K562 (cell line): ENCODE measurements around the gene TNFRSF13B. TPM values are rescaled to one million over a fixed set of nuclear protein-coding genes. Genes with fewer than 3 reads are reported as not detected.

ENCODE experiments used
- ATAC-seq: fragments of 200-7000 bp; cut with Tn5 transposase; 3 replicates; pipeline ENCODE4 v1.9.1; 2020; ENCODE audit warnings: moderate library complexity
- BruUV-seq: library from RNA; stranded (reverse); fragments of 400-500 nt; replicated peaks from 2 replicates; lab custom pipeline; 2021; lab: Mats Ljungman, UMichigan
- CTCF ChIA-PET: fragments of 300-600 bp; formaldehyde crosslinking; extraction: SDS; loops from one replicate; lab custom pipeline; 2021; ENCODE audit warnings: low intra/inter-chr PET ratio; lab: Yijun Ruan, JAX
- POLR2A ChIA-PET: fragments of 300-600, 350-650 bp; sonication (Branson Sonifier 250); formaldehyde crosslinking; extraction: SDS; loops from one replicate; lab custom pipeline; 2021; ENCODE audit warnings: antibody characterized with exemption, inconsistent platforms; lab: Yijun Ruan, JAX
- DNase-seq, 4 experiments: peaks; one replicate each; pipeline versions ENCODE4 v3.0.0 to v3.0.0-alpha.2; 2011 to 2018; ENCODE audit warnings: low spot score in 3 of 4, mixed read lengths in 3 of 4; ENCODE audit errors: extremely low read depth in 1 of 4
- FAIRE-seq: peaks from 2 replicates; lab custom pipeline; 2011; peaks lifted over from hg19 to GRCh38; lab: Jason Lieb, UNC
- H2AFZ ChIP-seq: 2 replicates; pipeline ENCODE4 v1.6.0; 2011; ENCODE audit warnings: low read depth, low read length, control low read depth, inconsistent platforms
- H3K27ac ChIP-seq: fragments of 200-600 bp; 3 replicates; pipeline ENCODE4 v1.8.0; 2011; ENCODE audit warnings: low read depth, mild to moderate bottlenecking, control low read depth, inconsistent platforms, low read length, moderate library complexity, mixed read lengths; ENCODE audit errors: extremely low read depth
- H3K27me3 ChIP-seq, 2 experiments: fragments of 300-600 bp in 1 of 2; 2 replicates in 1 of 2; 3 replicates in 1 of 2; pipeline versions ENCODE4 v1.6.0 to v1.8.0; 2011; ENCODE audit warnings: inconsistent platforms in 2 of 2, low read length in 2 of 2, mild to moderate bottlenecking in 1 of 2, mixed read lengths in 1 of 2, moderate library complexity in 1 of 2; ENCODE audit not compliant: control insufficient read depth in 2 of 2, insufficient read depth in 2 of 2
- H3K36me3 ChIP-seq: fragments of 300-600 bp; 3 replicates; pipeline ENCODE4 v1.8.0; 2011; ENCODE audit warnings: mild to moderate bottlenecking, low read length, inconsistent platforms; ENCODE audit not compliant: control insufficient read depth, insufficient read depth
- H3K4me1 ChIP-seq, 2 experiments: fragments of 200-600 bp in 1 of 2; replicated peaks in 1 of 2; 2 replicates in 1 of 2; 3 replicates in 1 of 2; pipeline versions ENCODE4 v1.5.1 to v1.8.0; 2011; ENCODE audit warnings: inconsistent platforms in 2 of 2, low read length in 2 of 2, mild to moderate bottlenecking in 1 of 2, mixed read lengths in 1 of 2, moderate library complexity in 1 of 2; ENCODE audit not compliant: control insufficient read depth in 2 of 2, insufficient read depth in 2 of 2
- H3K4me2 ChIP-seq: 2 replicates; pipeline ENCODE4 v1.6.1; 2011; ENCODE audit warnings: low read length, control low read depth, inconsistent platforms, mixed read lengths; ENCODE audit not compliant: insufficient read depth
- H3K4me3 ChIP-seq: fragments of 200-600 bp; sonication (generic), shearing (Covaris generic); 2 replicates; pipeline ENCODE4 v1.5.1; 2016; ENCODE audit warnings: control low read depth, inconsistent platforms
- H3K79me2 ChIP-seq: fragments of 200-600 bp; 3 replicates; pipeline ENCODE4 v1.8.0; 2011; ENCODE audit warnings: low read length, inconsistent platforms; ENCODE audit not compliant: control insufficient read depth, insufficient read depth
- H3K9ac ChIP-seq, 2 experiments: 2 replicates each; pipeline versions ENCODE4 v1.6.0 to v1.6.1; 2011; ENCODE audit warnings: low read depth in 2 of 2, low read length in 2 of 2, control low read depth in 1 of 2, inconsistent platforms in 1 of 2, mild to moderate bottlenecking in 1 of 2, mixed read lengths in 1 of 2; ENCODE audit not compliant: insufficient read depth in 1 of 2
- H3K9me1 ChIP-seq: one replicate; pipeline ENCODE4 v1.6.0; 2011; ENCODE audit warnings: inconsistent platforms, mild to moderate bottlenecking, low read length, moderate library complexity; ENCODE audit not compliant: control insufficient read depth, insufficient read depth
- H3K9me3 ChIP-seq: replicated peaks from 2 replicates; pipeline ENCODE4 v1.5.1; 2011; ENCODE audit warnings: low read depth, low read length, inconsistent platforms; ENCODE audit not compliant: control insufficient read depth, insufficient read depth
- H4K20me1 ChIP-seq: replicated peaks from 2 replicates; pipeline ENCODE4 v1.6.1; 2011; ENCODE audit warnings: low read length, inconsistent platforms, mixed read lengths; ENCODE audit not compliant: control insufficient read depth, insufficient read depth
- KAT7 ChIP-seq: sonication (generic); formaldehyde crosslinking; IDR thresholded peaks from 2 replicates; pipeline ENCODE4 v1.8.0; 2022; ENCODE audit warnings: missing genetic modification reagents, mild to moderate bottlenecking, borderline replicate concordance
- MBD2 ChIP-seq: sonication (generic); IDR thresholded peaks from 2 replicates; pipeline ENCODE4 v1.6.1; 2016; ENCODE audit warnings: low read depth, borderline replicate concordance
- MEF2D ChIP-seq: conservative IDR thresholded peaks from 2 replicates; pipeline ENCODE4 v1.6.1; 2016; ENCODE audit warnings: low read depth, missing genetic modification characterization, missing compliant biosample characterization
- MTF1 ChIP-seq: fragments of 250-450 bp; sonication (Bioruptor Pico); IDR thresholded peaks from 2 replicates; pipeline ENCODE4 v1.9.0; 2021; ENCODE audit warnings: moderate library complexity, mild to moderate bottlenecking, inconsistent platforms, borderline replicate concordance
- NCOA6 ChIP-seq: fragments of 450-650 bp; IDR thresholded peaks from 2 replicates; pipeline ENCODE4 v1.6.1; 2017; ENCODE audit warnings: mild to moderate bottlenecking
- POLR2B ChIP-seq: fragments of 450-650 bp; IDR thresholded peaks from 2 replicates; pipeline ENCODE4 v1.6.1; 2018; ENCODE audit warnings: low read depth; ENCODE audit not compliant: partially characterized antibody
- SMAD3 ChIP-seq: fragments of 450-650 bp; formaldehyde crosslinking; conservative IDR thresholded peaks from 2 replicates; pipeline ENCODE4 v1.4.0; 2020; ENCODE audit warnings: mild to moderate bottlenecking
- ZBTB7A ChIP-seq: IDR thresholded peaks from 2 replicates; pipeline ENCODE4 v1.6.1; 2011; ENCODE audit warnings: low read depth, mild to moderate bottlenecking, low read length, moderate library complexity, borderline replicate concordance; ENCODE audit not compliant: control insufficient read depth
- ZFX ChIP-seq: sonication (generic); formaldehyde crosslinking; IDR thresholded peaks from 2 replicates; pipeline ENCODE4 v1.8.0; 2022; ENCODE audit warnings: mild to moderate bottlenecking, missing genetic modification reagents, moderate library complexity
- ZNF143 ChIP-seq: sonication (generic); formaldehyde crosslinking; IDR thresholded peaks from 2 replicates; pipeline ENCODE4 v1.9.0; 2022; ENCODE audit warnings: mild to moderate bottlenecking, missing genetic modification reagents
- WGBS: fragments of 100-300 bp; shearing (Covaris generic); methylation state at CpG from one replicate; pipeline ENCODE4 v1.1.6; 2016; ENCODE audit warnings: low coverage, mixed read lengths; ENCODE audit not compliant: insufficient coverage; ENCODE audit errors: missing lambda C conversion rate; 5-methylcytosine and 5-hydroxymethylcytosine counted together
- in situ Hi-C: fragments of 300-500 bp; cut with MboI; formaldehyde crosslinking; loops from 4 replicates; pipeline ENCODE4 v1.15.0; 2018; ENCODE audit warnings: inconsistent platforms, mixed read lengths
- intact Hi-C: fragments of 100-400 bp; cut with micrococcal nuclease; formaldehyde crosslinking; loops from 2 replicates; pipeline ENCODE4 v1.14.2; 2022
- polyA plus RNA-seq, 8 experiments: library from polyadenylated mRNA; depleted of rRNA in 4 of 8; stranded (reverse) in 5 of 8; unstranded in 3 of 8; fragments of >200 nt; fragmentation: Nextera tagmentation in 2 of 8; fragmentation: Illumina TruSeq in 1 of 8; extraction: Ambion mirVana in 2 of 8; extraction: Trizol in 1 of 8; gene quantifications; 2 replicates each; pipeline versions ENCODE4 v1.2.1 to v1.2.3, GENCODE V29; 2011 to 2014; ENCODE audit warnings: inconsistent platforms in 1 of 8, missing spikeins in 1 of 8
- total RNA-seq, 7 experiments: library from RNA; depleted of rRNA in 6 of 7; stranded (reverse); fragments of >200 nt in 6 of 7; fragmentation: Illumina TruSeq in 2 of 7; extraction: Trizol in 2 of 7; gene quantifications; 2 replicates each; pipeline versions ENCODE4 v1.2.1 to v1.2.3, GENCODE V29; 2011 to 2021; ENCODE audit warnings: low replicate concordance in 1 of 7
- TF ChIP-seq, protein P1 (sequence below): fragments of 450-650 bp; formaldehyde crosslinking; conservative IDR thresholded peaks from 2 replicates; pipeline ENCODE4 v1.4.0; 2022; ENCODE audit warnings: mild to moderate bottlenecking, missing genetic modification characterization

Gene TNFRSF13B
- total and polyA plus RNA-seq, 9 of the 15 experiments (the other 6 are each of a cell fraction or from before 2014, with no cell fraction given), result not detected

GRCh38 chr17:16939208-16939576 lies 32.7 kb downstream of the TNFRSF13B start:
- WGBS, result 0% methylated on average over 1 of the region's 1 CpG
- in situ Hi-C loops, result no loop called here
- POLR2A ChIA-PET, result no interaction called here
- no peak for TF ChIP-seq ZNF143 (CRISPR knock-in tag)
- no peak for TF ChIP-seq NCOA6
- TF ChIP-seq, protein P1, sequence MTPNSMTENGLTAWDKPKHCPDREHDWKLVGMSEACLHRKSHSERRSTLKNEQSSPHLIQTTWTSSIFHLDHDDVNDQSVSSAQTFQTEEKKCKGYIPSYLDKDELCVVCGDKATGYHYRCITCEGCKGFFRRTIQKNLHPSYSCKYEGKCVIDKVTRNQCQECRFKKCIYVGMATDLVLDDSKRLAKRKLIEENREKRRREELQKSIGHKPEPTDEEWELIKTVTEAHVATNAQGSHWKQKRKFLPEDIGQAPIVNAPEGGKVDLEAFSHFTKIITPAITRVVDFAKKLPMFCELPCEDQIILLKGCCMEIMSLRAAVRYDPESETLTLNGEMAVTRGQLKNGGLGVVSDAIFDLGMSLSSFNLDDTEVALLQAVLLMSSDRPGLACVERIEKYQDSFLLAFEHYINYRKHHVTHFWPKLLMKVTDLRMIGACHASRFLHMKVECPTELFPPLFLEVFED (CRISPR knock-in tag), result no peak
- no peak for TF ChIP-seq POLR2B
- TF ChIP-seq ZFX, result no peak
- TF ChIP-seq MEF2D (tag), result no peak
- TF ChIP-seq MTF1 (CRISPR knock-in tag), result no peak
- TF ChIP-seq SMAD3 (CRISPR knock-in tag), result no peak
- TF ChIP-seq KAT7 (CRISPR knock-in tag), result no peak
- TF ChIP-seq ZBTB7A, result no peak
- no peak for TF ChIP-seq MBD2
- TF ChIP-seq, all 486 proteins: peak for 0
- H3K36me3 ChIP-seq, result no peaks in the 10 kb centered on the region
- intact Hi-C loops, result no loop called here
- no TSS peak for BruUV-seq
- no peaks in the 10 kb centered on the region for H3K9me1 ChIP-seq
- no peak for ATAC-seq
- CTCF ChIA-PET, result no interaction called here
- no peaks in the 10 kb centered on the region; a peak in 1 of 5 replicates for H3K4me1 ChIP-seq
- H4K20me1 ChIP-seq, result no peaks in the 10 kb centered on the region
- H3K9me3 ChIP-seq, result no peaks in the 10 kb centered on the region
- H3K4me2 ChIP-seq, result no peak overlapping the region
- H3K9ac ChIP-seq, result no peak overlapping the region
- no peak for FAIRE-seq
- H3K27me3 ChIP-seq, result peaks cover 0 to 69% of the 10 kb centered on the region in 2 experiments; a peak in 2 of 5 replicates
- H3K79me2 ChIP-seq, result no peaks in the 10 kb centered on the region
- H3K4me3 ChIP-seq, result no peak overlapping the region
- no peak overlapping the region for H2AFZ ChIP-seq
- DNase-seq, result no peak
- no peak overlapping the region for H3K27ac ChIP-seq
